Astrocyte (in vitro differentiated cells and primary cell): ENCODE measurements around the gene RAB30.

Experiments
- EZH2 ChIP-seq: IDR thresholded peaks from 2 replicates; pipeline ENCODE4 v1.6.1; 2012; ENCODE audit warnings: mild to moderate bottlenecking, low read length, inconsistent platforms; ENCODE audit not compliant: insufficient read depth
- TF ChIP-seq, protein P1 (sequence below): IDR thresholded peaks from 2 replicates; pipeline ENCODE4 v1.5.1; 2011; ENCODE audit warnings: low read depth, mild to moderate bottlenecking, inconsistent platforms, low read length, moderate library complexity; ENCODE audit not compliant: insufficient read depth

DNA sequence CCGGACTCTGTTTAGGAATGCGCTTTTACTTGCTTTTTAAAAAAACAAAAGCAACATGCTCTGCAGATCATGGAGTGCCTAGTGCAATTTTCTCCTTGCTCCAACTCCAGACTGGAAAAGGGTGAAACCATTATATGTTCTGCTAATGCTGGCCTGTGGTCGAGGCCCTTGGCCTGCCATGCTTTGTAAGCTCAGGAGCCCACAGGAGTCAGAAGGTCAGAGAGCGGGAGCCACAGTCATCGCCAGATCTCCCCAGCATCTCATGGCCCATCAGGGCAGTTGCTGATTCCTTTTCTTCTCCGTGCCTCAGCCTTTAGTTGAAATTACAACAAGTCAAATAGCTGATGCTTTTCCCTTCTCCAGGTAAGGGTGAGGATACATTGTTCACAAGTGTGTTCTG, 89.8 kb downstream of the RAB30 start:
- TF ChIP-seq EZH2 = no peak
- TF ChIP-seq, protein P1, sequence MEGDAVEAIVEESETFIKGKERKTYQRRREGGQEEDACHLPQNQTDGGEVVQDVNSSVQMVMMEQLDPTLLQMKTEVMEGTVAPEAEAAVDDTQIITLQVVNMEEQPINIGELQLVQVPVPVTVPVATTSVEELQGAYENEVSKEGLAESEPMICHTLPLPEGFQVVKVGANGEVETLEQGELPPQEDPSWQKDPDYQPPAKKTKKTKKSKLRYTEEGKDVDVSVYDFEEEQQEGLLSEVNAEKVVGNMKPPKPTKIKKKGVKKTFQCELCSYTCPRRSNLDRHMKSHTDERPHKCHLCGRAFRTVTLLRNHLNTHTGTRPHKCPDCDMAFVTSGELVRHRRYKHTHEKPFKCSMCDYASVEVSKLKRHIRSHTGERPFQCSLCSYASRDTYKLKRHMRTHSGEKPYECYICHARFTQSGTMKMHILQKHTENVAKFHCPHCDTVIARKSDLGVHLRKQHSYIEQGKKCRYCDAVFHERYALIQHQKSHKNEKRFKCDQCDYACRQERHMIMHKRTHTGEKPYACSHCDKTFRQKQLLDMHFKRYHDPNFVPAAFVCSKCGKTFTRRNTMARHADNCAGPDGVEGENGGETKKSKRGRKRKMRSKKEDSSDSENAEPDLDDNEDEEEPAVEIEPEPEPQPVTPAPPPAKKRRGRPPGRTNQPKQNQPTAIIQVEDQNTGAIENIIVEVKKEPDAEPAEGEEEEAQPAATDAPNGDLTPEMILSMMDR = no peak
